Measurements from ENCODE around the gene CTDSP1.

CTDSP1 gene, protein sequence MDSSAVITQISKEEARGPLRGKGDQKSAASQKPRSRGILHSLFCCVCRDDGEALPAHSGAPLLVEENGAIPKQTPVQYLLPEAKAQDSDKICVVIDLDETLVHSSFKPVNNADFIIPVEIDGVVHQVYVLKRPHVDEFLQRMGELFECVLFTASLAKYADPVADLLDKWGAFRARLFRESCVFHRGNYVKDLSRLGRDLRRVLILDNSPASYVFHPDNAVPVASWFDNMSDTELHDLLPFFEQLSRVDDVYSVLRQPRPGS

DNA sequence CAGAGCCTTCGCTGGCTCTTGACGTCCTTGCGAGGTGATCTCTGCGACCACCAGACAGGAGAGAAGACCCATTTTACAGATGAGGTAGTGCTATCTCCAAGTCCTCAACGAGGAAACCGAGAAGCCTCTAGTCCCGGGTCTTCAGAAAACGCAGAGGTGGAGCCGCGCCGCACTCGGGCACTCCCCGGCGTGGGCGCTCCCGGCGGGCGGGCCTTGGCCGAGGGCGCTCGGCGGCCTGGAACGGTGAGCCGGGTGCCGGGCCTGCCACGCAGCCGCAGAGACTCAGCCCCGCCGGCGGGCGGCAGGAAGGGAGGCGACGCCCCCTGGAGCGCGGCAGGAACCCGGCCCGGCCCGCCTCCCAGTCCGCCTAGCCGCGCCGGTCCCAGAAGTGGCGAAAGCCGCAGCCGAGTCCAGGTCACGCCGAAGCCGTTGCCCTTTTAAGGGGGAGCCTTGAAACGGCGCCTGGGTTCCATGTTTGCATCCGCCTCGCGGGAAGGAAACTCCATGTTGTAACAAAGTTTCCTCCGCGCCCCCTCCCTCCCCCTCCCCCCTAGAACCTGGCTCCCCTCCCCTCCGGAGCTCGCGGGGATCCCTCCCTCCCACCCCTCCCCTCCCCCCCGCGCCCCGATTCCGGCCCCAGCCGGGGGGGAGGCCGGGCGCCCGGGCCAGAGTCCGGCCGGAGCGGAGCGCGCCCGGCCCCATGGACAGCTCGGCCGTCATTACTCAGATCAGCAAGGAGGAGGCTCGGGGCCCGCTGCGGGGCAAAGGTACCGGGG is at the start of gene CTDSP1:
CTDSP1 (plus strand) TSS at position 478 of the 776 bp plus-strand sequence; CDS start at position 701, 223 bp downstream.
- H3K9me3 Mint-ChIP-seq = no peaks in the 10 kb centered on the region
- peaks cover 22% of the 10 kb centered on the region for H3K27me3 Mint-ChIP-seq (ENCODE audit: low read depth)
- H3K4me1 Mint-ChIP-seq = peaks cover 37% of the 10 kb centered on the region
- TF ChIP-seq, protein P1, sequence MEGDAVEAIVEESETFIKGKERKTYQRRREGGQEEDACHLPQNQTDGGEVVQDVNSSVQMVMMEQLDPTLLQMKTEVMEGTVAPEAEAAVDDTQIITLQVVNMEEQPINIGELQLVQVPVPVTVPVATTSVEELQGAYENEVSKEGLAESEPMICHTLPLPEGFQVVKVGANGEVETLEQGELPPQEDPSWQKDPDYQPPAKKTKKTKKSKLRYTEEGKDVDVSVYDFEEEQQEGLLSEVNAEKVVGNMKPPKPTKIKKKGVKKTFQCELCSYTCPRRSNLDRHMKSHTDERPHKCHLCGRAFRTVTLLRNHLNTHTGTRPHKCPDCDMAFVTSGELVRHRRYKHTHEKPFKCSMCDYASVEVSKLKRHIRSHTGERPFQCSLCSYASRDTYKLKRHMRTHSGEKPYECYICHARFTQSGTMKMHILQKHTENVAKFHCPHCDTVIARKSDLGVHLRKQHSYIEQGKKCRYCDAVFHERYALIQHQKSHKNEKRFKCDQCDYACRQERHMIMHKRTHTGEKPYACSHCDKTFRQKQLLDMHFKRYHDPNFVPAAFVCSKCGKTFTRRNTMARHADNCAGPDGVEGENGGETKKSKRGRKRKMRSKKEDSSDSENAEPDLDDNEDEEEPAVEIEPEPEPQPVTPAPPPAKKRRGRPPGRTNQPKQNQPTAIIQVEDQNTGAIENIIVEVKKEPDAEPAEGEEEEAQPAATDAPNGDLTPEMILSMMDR (IDR thresholded peaks at IDR 0.05; ENCODE audit: unreplicated experiment in 3 of 3) = no peak
- peak within 1 kb of the TSS; percentile 89 to 100 (median 100) for H3K27ac Mint-ChIP-seq
- H3K36me3 Mint-ChIP-seq (ENCODE audit: low read depth) = peaks cover 12% of the 10 kb centered on the region
- H3K4me3 Mint-ChIP-seq = peak within 1 kb of the TSS; percentile 94 to 97 (median 95)

DNA sequence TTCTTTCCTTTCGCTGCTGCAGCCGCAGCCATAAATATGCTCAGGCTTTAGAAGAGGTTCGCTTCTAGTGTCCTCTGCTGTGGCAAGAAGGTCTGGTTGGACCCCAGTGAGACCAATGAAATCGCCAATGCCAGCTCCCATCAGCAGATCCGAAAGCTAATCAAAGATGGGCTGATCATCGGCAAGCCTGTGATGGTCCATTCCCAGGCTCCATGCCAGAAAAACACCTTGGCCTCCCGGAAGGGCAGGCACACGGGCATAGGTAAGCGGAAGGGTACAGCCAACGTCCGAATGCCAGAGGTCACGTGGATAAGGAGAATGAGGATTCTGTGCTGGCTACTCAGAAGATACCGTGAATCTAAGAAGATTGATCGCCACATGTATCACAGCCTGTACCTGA is 45.6 kb upstream of the CTDSP1 start:
- H3K9me3 Mint-ChIP-seq = peaks cover 15% of the 10 kb centered on the region
- TF ChIP-seq, protein P1 (IDR thresholded peaks at IDR 0.05; ENCODE audit: unreplicated experiment in 3 of 3) = no peak
- peaks cover 6% of the 10 kb centered on the region for H3K36me3 Mint-ChIP-seq (ENCODE audit: low read depth)
- H3K27ac Mint-ChIP-seq = peak overlapping the region in 1 of 3 experiments; percentile 92
- peaks cover 8% of the 10 kb centered on the region for H3K27me3 Mint-ChIP-seq (ENCODE audit: low read depth)
- peak overlapping the region in 2 of 3 experiments; percentile 23 to 47 for H3K4me3 Mint-ChIP-seq
- H3K4me1 Mint-ChIP-seq = peaks cover 17% of the 10 kb centered on the region

DNA sequence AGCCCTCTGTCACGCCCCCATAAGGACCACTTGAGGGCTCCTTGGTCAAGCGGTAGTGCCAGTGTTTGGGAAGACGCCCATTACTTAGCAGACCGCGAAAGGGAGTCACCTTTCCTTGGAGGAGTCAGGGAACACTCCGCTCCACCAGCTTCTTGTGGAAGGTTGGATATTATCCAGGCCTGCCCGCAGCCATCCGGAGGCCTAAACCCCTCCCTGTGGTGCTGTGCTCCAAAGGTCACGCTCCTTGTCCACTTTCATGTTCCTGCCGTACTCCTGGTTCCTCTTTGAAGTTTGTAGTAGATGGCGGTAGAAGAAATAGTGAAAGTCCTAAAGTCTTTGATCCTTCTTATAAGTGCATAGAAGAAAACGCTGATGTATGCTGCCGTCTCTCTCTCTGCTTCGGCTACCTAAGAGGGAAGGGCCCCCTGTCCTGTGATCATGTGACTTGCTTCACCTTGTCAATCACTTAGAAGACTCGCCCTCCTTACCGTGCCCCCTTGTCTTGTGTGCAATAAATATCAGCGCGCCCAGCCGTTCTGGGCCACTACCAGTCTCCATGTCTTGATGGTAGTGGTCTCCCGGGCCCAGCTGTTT is 44.7 kb upstream of the CTDSP1 start:
- Mint-ChIP-seq H3K27ac (peak overlapping the region; percentile 72 to 92 (median 86)), H3K36me3 (ENCODE audit: low read depth) (no peaks in the 10 kb centered on the region), H3K4me3 (peak overlapping the region; percentile 29 to 43 (median 38)), H3K4me1 (peaks cover 17% of the 10 kb centered on the region), H3K9me3 (peaks cover 11% of the 10 kb centered on the region), H3K27me3 (ENCODE audit: low read depth) (peaks cover 5% of the 10 kb centered on the region)
- TF ChIP-seq, protein P1 (IDR thresholded peaks at IDR 0.05; ENCODE audit: unreplicated experiment in 3 of 3) = no peak

DNA sequence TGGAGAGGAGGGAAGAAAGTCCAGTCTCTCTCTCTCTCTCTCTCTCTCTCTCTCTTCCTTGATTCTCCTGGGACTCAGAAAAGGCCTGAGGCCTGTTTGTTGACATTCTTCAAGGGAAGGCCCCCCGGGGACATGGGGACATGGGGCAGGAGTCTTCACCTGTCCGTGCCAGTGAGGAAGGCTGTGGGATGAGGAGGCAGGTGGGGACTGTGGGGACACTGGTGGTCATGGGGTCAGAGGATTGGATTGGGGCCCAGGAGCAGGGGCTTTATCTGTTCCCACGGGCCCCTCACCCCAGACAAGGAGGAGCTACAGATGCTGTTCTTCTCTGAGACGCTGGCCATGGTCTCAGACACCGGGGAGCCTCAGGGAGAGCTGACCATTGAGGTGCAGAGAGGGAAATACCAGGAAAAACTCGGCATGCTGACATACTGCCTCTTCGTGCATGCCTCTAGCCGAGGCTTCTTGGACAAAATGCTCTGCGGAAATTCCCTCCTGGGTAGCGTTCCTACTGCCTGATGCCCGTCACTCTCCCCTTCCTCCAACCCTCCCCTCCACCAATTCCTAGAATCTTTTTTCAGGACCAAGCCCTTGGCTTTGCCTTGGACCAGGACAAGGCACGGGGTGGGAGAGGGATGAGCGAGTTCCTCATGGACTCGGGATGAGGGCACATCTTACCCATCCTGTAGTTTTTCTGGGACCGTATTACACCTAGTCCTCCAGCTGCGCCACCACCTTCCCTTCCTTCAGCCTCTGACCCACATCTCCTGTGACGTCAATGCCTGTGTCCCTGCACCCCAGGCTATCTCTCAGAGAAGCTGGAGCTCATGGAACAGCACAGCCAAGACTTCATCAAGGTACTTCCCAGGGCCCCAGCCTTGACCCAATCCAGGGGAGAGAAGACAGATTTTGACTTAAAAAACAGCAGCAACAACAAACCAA is 42.2 kb upstream of the CTDSP1 start:
- Mint-ChIP-seq H3K27me3 (ENCODE audit: low read depth) (peaks cover 5% of the 10 kb centered on the region), H3K27ac (peak overlapping the region; percentile 82 to 97 (median 97)), H3K36me3 (ENCODE audit: low read depth) (no peaks in the 10 kb centered on the region), H3K4me3 (peak overlapping the region; percentile 64 to 77 (median 77)), H3K9me3 (peaks cover 4% of the 10 kb centered on the region), H3K4me1 (peaks cover 17% of the 10 kb centered on the region)
- TF ChIP-seq, protein P1 (IDR thresholded peaks at IDR 0.05; ENCODE audit: unreplicated experiment in 3 of 3) = no peak

DNA sequence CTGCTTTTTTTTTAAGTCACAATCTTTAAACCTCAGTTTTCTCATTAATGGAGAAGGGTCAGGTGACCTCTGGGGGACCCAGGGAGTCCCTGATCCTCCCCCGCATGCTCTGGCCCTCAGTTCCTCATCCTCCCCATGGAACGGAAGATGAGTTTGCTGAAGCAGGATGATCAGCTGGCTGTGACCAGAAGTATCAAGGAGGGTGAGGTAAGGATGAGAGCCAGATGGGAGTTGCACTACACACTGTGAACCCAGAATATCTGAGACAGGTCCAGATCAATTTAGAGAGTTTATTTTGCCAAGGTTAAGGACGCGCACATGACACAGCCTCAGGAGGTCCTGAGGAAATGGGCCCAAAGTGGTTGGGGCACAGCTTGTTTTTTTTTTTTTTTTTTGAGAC is 39.2 kb upstream of the CTDSP1 start:
- Mint-ChIP-seq H3K9me3 (no peaks in the 10 kb centered on the region), H3K27ac (peak overlapping the region; percentile 16 to 88 (median 87)), H3K27me3 (ENCODE audit: low read depth) (no peaks in the 10 kb centered on the region), H3K36me3 (ENCODE audit: low read depth) (no peaks in the 10 kb centered on the region), H3K4me3 (peak overlapping the region in 1 of 3 experiments; percentile 6), H3K4me1 (peaks cover 17% of the 10 kb centered on the region)
- TF ChIP-seq, protein P1 (IDR thresholded peaks at IDR 0.05; ENCODE audit: unreplicated experiment in 3 of 3) = no peak
